ENCODE data around the gene POM121. TPM values are rescaled to one million over a fixed set of nuclear protein-coding genes. Genes with fewer than 3 reads are reported as not detected.

The POM121 gene
- total RNA-seq, 2 donors from 2014 or later = 86.1 to 132 TPM

Other genes with a start within 250 kb of the POM121 start
- 1 to 10 TPM; 2.0 to 2.9 TPM for gene TYW1B, start 96.9 kb upstream of the POM121 start, total RNA-seq
- 1 to 10 TPM in 1 of 2 donors, under 1 TPM in 1; 0.89 to 1.5 TPM for gene TRIM74, start 44.4 kb downstream of the POM121 start, total RNA-seq
- gene SPDYE8, start 104.7 kb downstream of the POM121 start, total RNA-seq = not detected
- gene SPDYE11, start 132.8 kb downstream of the POM121 start, total RNA-seq = not detected
- not detected for gene SPDYE9, start 160.9 kb downstream of the POM121 start, total RNA-seq

Data from activated T-helper 17 cell treated with anti-CD3 and anti-CD28 coated beads, Interleukin-2, amount 50 U/mL, for 72 hours (primary cell).